ENCODE data around the gene ANTXRL. TPM values are rescaled to one million over a fixed set of nuclear protein-coding genes. Genes with fewer than 3 reads are reported as not detected.
"Not testable (repeated sequence)": the region's sequence is repeated elsewhere in the genome, so short reads cannot be mapped to it uniquely, and the experiment has no call there.

Gene ANTXRL
- total RNA-seq, 1 experiment from 2014 or later, result not detected

DNA sequence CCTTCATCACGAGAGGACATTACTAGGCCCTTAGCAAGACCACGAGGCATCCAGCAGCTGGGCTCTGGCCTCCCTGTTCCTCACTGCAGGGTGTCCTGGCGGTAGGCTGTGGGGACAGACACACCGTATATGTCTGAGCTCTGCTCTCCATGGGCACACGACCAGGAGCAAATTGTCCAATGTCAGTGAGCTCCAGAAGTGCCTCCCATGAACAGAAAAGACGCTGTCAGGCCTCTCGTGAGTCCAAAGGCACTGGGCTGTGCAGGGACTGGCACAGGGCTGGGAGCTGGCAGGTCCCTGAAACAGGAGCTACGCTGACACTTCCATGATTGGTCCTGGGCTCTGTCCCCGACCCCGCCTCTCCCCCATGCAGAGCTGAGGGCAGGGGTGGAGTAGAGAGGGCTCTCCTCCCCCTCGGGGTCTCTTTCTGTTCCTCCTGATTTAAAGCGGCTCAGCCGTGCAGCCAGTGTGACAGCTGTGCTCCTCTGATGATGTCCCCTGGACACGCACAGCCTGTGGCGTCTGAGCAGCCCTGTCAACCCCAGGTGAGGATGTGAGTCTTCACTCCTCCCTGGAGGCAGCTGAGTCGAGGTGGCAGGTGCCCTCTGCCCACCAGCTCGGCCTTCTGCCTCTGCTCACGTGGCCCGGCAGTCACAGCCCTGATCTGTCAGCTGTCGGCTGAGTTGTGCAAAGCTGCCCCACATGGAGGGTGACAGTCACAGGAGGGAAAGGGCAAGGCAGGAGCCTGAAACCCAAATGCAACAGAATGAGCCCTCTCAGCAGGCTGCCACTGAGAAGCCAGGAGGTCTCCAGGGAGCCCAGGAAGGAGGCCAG, 13.0 kb downstream of the ANTXRL start:
- no peaks in the 10 kb centered on the region for H3K27me3 ChIP-seq (ENCODE audit: control insufficient read depth, insufficient read depth, low read length)
- ChIA-PET CTCF (no interaction called here), POLR2A (no interaction called here)
- no peaks in the 10 kb centered on the region for H3K4me1 ChIP-seq (ENCODE audit: control insufficient read depth, insufficient read depth, low read length)
- H3K36me3 ChIP-seq (ENCODE audit: control insufficient read depth, insufficient read depth, low read length), result no peaks in the 10 kb centered on the region
- BruUV-seq (replicated peaks), result no TSS peak
- 0 out of 2 replicates have a peak, but pooled peaks have one; percentile 16 for ATAC-seq
- no peaks in the 10 kb centered on the region for H3K9me3 ChIP-seq (ENCODE audit: control insufficient read depth, insufficient read depth, low read depth, low read length)
- in situ Hi-C loops (cut with HindIII; ENCODE audit: low pct_unique_long_range_greater_than_20kb, low sequenced_read_pairs), result no loop called here
- H3K27ac ChIP-seq (ENCODE audit: low read length), result no peak overlapping the region
- intact Hi-C loops (cut with micrococcal nuclease; ENCODE audit: unreplicated experiment), result no loop called here
- TF ChIP-seq, protein P1, sequence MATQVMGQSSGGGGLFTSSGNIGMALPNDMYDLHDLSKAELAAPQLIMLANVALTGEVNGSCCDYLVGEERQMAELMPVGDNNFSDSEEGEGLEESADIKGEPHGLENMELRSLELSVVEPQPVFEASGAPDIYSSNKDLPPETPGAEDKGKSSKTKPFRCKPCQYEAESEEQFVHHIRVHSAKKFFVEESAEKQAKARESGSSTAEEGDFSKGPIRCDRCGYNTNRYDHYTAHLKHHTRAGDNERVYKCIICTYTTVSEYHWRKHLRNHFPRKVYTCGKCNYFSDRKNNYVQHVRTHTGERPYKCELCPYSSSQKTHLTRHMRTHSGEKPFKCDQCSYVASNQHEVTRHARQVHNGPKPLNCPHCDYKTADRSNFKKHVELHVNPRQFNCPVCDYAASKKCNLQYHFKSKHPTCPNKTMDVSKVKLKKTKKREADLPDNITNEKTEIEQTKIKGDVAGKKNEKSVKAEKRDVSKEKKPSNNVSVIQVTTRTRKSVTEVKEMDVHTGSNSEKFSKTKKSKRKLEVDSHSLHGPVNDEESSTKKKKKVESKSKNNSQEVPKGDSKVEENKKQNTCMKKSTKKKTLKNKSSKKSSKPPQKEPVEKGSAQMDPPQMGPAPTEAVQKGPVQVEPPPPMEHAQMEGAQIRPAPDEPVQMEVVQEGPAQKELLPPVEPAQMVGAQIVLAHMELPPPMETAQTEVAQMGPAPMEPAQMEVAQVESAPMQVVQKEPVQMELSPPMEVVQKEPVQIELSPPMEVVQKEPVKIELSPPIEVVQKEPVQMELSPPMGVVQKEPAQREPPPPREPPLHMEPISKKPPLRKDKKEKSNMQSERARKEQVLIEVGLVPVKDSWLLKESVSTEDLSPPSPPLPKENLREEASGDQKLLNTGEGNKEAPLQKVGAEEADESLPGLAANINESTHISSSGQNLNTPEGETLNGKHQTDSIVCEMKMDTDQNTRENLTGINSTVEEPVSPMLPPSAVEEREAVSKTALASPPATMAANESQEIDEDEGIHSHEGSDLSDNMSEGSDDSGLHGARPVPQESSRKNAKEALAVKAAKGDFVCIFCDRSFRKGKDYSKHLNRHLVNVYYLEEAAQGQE (IDR thresholded peaks at IDR 0.05; ENCODE audit: insufficient read depth in 1 of 2, low read depth in 2 of 2, low read length in 1 of 2), result no peak
- TF ChIP-seq POLR2AphosphoS5 (IDR thresholded peaks at IDR 0.05; ENCODE audit: low read depth, low read length) (no peak), TCF7L2 (IDR thresholded peaks at IDR 0.05; ENCODE audit: low read depth, low read length) (no peak), SIN3A (IDR thresholded peaks at IDR 0.05; ENCODE audit: borderline replicate concordance, insufficient read depth, low read depth, low read length) (no peak)
- TF ChIP-seq, protein P2, sequence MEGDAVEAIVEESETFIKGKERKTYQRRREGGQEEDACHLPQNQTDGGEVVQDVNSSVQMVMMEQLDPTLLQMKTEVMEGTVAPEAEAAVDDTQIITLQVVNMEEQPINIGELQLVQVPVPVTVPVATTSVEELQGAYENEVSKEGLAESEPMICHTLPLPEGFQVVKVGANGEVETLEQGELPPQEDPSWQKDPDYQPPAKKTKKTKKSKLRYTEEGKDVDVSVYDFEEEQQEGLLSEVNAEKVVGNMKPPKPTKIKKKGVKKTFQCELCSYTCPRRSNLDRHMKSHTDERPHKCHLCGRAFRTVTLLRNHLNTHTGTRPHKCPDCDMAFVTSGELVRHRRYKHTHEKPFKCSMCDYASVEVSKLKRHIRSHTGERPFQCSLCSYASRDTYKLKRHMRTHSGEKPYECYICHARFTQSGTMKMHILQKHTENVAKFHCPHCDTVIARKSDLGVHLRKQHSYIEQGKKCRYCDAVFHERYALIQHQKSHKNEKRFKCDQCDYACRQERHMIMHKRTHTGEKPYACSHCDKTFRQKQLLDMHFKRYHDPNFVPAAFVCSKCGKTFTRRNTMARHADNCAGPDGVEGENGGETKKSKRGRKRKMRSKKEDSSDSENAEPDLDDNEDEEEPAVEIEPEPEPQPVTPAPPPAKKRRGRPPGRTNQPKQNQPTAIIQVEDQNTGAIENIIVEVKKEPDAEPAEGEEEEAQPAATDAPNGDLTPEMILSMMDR (IDR thresholded peaks at IDR 0.05), result no peak
- DNase-seq (ENCODE audit: low read depth, low spot score), result no peak
- H3K4me3 ChIP-seq (ENCODE audit: low read depth in 2 of 2, low read length in 2 of 2), result no peak overlapping the region

- H3K4me1 ChIP-seq (ENCODE audit: control insufficient read depth, insufficient read depth, low read length); H3K4me3 ChIP-seq (ENCODE audit: low read depth in 2 of 2, low read length in 2 of 2); H3K36me3 ChIP-seq (ENCODE audit: control insufficient read depth, insufficient read depth, low read length); H3K27me3 ChIP-seq (ENCODE audit: control insufficient read depth, insufficient read depth, low read length); CTCF ChIA-PET; in situ Hi-C loops (cut with HindIII; ENCODE audit: low pct_unique_long_range_greater_than_20kb, low sequenced_read_pairs); ATAC-seq; H3K27ac ChIP-seq (ENCODE audit: low read length); intact Hi-C loops (cut with micrococcal nuclease; ENCODE audit: unreplicated experiment); BruUV-seq (replicated peaks); H3K9me3 ChIP-seq (ENCODE audit: control insufficient read depth, insufficient read depth, low read depth, low read length); DNase-seq (ENCODE audit: low read depth, low spot score); POLR2A ChIA-PET: not testable (repeated sequence)
Measured at GRCh38 chr10:46300370-46300711, 13.5 kb downstream of the ANTXRL start.

GRCh38 chr10:46301056-46301645, 14.4 kb downstream of the ANTXRL start:
- TF ChIP-seq, protein P1 (IDR thresholded peaks at IDR 0.05; ENCODE audit: insufficient read depth in 1 of 2, low read depth in 2 of 2, low read length in 1 of 2), result no peak
- TF ChIP-seq SIN3A (IDR thresholded peaks at IDR 0.05; ENCODE audit: borderline replicate concordance, insufficient read depth, low read depth, low read length), result no peak
- TF ChIP-seq, protein P2 (IDR thresholded peaks at IDR 0.05), result no peak
- TF ChIP-seq POLR2AphosphoS5 (IDR thresholded peaks at IDR 0.05; ENCODE audit: low read depth, low read length), result no peak
- TF ChIP-seq TCF7L2 (IDR thresholded peaks at IDR 0.05; ENCODE audit: low read depth, low read length), result no peak
- ATAC-seq, result no peak
- BruUV-seq (replicated peaks), result no TSS peak
- DNase-seq (ENCODE audit: low read depth, low spot score), result no peak
- no peaks in the 10 kb centered on the region for H3K9me3 ChIP-seq (ENCODE audit: control insufficient read depth, insufficient read depth, low read depth, low read length)
- ChIA-PET POLR2A (interaction anchor here (0.6 kb wide), 1 partner anchor 13 kb away, joined by 18 read pairs; no protein-coding TSS in a partner anchor), CTCF (no interaction called here)
- in situ Hi-C loops (cut with HindIII; ENCODE audit: low pct_unique_long_range_greater_than_20kb, low sequenced_read_pairs), result no loop called here
- intact Hi-C loops (cut with micrococcal nuclease; ENCODE audit: unreplicated experiment), result no loop called here
- H3K4me3 ChIP-seq (ENCODE audit: low read depth in 2 of 2, low read length in 2 of 2), result no peak overlapping the region
- no peak overlapping the region for H3K27ac ChIP-seq (ENCODE audit: low read length)
- no peaks in the 10 kb centered on the region for H3K36me3 ChIP-seq (ENCODE audit: control insufficient read depth, insufficient read depth, low read length)
- 0 out of 2 replicates have a peak, but pooled peaks cover 2% of the 10 kb centered on the region for H3K27me3 ChIP-seq (ENCODE audit: control insufficient read depth, insufficient read depth, low read length)
- H3K4me1 ChIP-seq (ENCODE audit: control insufficient read depth, insufficient read depth, low read length), result no peaks in the 10 kb centered on the region
